Astrocyte of the cerebellum (primary cell): ENCODE results near the gene NFIX.

ENCODE experiments used
- DNase-seq: peaks from one replicate; pipeline ENCODE4 v3.0.0-alpha.2; 2011; ENCODE audit warnings: low read depth
- H3K4me3 ChIP-seq: 2 replicates; pipeline ENCODE4 v1.5.1; 2011; ENCODE audit warnings: mild to moderate bottlenecking, low read depth, low read length, moderate library complexity
- CTCF ChIP-seq: IDR thresholded peaks from 2 replicates; pipeline ENCODE4 v1.5.1; 2012; ENCODE audit warnings: low read length, low read depth, moderate library complexity, mild to moderate bottlenecking; ENCODE audit errors: missing control alignments
- in situ Hi-C: cut with HindIII; loops from 2 replicates; pipeline ENCODE4 v1.10.0; 2017; ENCODE audit warnings: low sequenced_read_pairs

Gene NFIX

GRCh38 chr19:13003081-13003480 lies 7.8 kb downstream of the NFIX start:
- in situ Hi-C loops, result no loop called here
- no peak for TF ChIP-seq CTCF
- DNase-seq, result no peak
- H3K4me3 ChIP-seq, result no peak overlapping the region

- TF ChIP-seq CTCF, result no peak
- in situ Hi-C loops, result no loop called here
- DNase-seq, result no peak
- H3K4me3 ChIP-seq, result no peak overlapping the region
Observed at GRCh38 chr19:13004273-13004672, 9.0 kb downstream of the NFIX start.

- H3K4me3 ChIP-seq, result no peak overlapping the region
- no peak for DNase-seq
- no peak for TF ChIP-seq CTCF
- in situ Hi-C loops, result no loop called here
Observed at GRCh38 chr19:13005253-13005652, 10.0 kb downstream of the NFIX start.

- in situ Hi-C loops, result no loop called here
- no peak overlapping the region for H3K4me3 ChIP-seq
- no peak for DNase-seq
- TF ChIP-seq CTCF, result no peak
Observed at GRCh38 chr19:13005861-13006370, 10.6 kb downstream of the NFIX start.

GRCh38 chr19:13006431-13007281 lies 11.4 kb downstream of the NFIX start:
- no peak for DNase-seq
- in situ Hi-C loops, result no loop called here
- H3K4me3 ChIP-seq, result no peak overlapping the region
- TF ChIP-seq CTCF, result no peak

- in situ Hi-C loops, result no loop called here
- no peak for DNase-seq
- no peak overlapping the region for H3K4me3 ChIP-seq
- TF ChIP-seq CTCF, result peak; percentile 17
Observed at GRCh38 chr19:13007292-13008045, 12.2 kb downstream of the NFIX start.
